NK-92 (cell line): Measurements from ENCODE around the gene BICC1.

Experiments
- DNase-seq: peaks from one replicate; lab custom pipeline; 2025; ENCODE audit not compliant: unreplicated experiment; lab: John Stamatoyannopoulos, UW

The BICC1 gene

GRCh38 chr10:58514111-58514770 lies 1.6 kb downstream of the BICC1 start:
- DNase-seq, result no peak

- DNase-seq, result no peak
Measured at GRCh38 chr10:58515291-58515941, 2.7 kb downstream of the BICC1 start.

GRCh38 chr10:58516119-58516518 lies 3.4 kb downstream of the BICC1 start:
- DNase-seq, result no peak

- DNase-seq, result no peak
Measured at GRCh38 chr10:58516671-58517070, 4.0 kb downstream of the BICC1 start.

GRCh38 chr10:58517081-58517480 lies 4.4 kb downstream of the BICC1 start:
- DNase-seq, result no peak

GRCh38 chr10:58517491-58518355 lies 5.1 kb downstream of the BICC1 start:
- DNase-seq, result no peak

GRCh38 chr10:58518775-58519174 lies 6.1 kb downstream of the BICC1 start:
- DNase-seq, result no peak

GRCh38 chr10:58529077-58529728 lies 16.5 kb downstream of the BICC1 start:
- DNase-seq, result no peak

GRCh38 chr10:58531084-58531695 lies 18.5 kb downstream of the BICC1 start:
- no peak for DNase-seq

- no peak for DNase-seq
Measured at GRCh38 chr10:58535311-58535710, 22.6 kb downstream of the BICC1 start.

- DNase-seq, result no peak
Measured at GRCh38 chr10:58543141-58543540, 30.5 kb downstream of the BICC1 start.

- DNase-seq, result no peak
Measured at GRCh38 chr10:58544135-58544534, 31.5 kb downstream of the BICC1 start.

- no peak for DNase-seq
Measured at GRCh38 chr10:58545427-58545826, 32.8 kb downstream of the BICC1 start.

- no peak for DNase-seq
Measured at GRCh38 chr10:58546137-58546536, 33.5 kb downstream of the BICC1 start.

GRCh38 chr10:58546722-58547445 lies 34.2 kb downstream of the BICC1 start:
- no peak for DNase-seq

- DNase-seq, result no peak
Measured at GRCh38 chr10:58547963-58548362, 35.3 kb downstream of the BICC1 start.

- DNase-seq, result no peak
Measured at GRCh38 chr10:58554316-58554715, 41.6 kb downstream of the BICC1 start.

GRCh38 chr10:58555170-58555929 lies 42.7 kb downstream of the BICC1 start:
- no peak for DNase-seq

- no peak for DNase-seq
Measured at GRCh38 chr10:58555930-58556311, 43.2 kb downstream of the BICC1 start.
